Activated CD4-positive, alpha-beta T cell treated with anti-CD3 and anti-CD28 coated beads, Interleukin-2, amount 50 U/mL, for 16 hours (primary cell): ENCODE results near the gene SNED1.
"Not testable (repeated sequence)": the region's sequence is repeated elsewhere in the genome, so short reads cannot be mapped to it uniquely, and the experiment has no call there.

Source experiments
- DNase-seq: peaks from one replicate; pipeline ENCODE4 v3.0.0-alpha.2; 2020

SNED1 gene

GRCh38 chr2:240972636-240973521, 25.5 kb upstream of the SNED1 start:
- DNase-seq: no peak

DNA sequence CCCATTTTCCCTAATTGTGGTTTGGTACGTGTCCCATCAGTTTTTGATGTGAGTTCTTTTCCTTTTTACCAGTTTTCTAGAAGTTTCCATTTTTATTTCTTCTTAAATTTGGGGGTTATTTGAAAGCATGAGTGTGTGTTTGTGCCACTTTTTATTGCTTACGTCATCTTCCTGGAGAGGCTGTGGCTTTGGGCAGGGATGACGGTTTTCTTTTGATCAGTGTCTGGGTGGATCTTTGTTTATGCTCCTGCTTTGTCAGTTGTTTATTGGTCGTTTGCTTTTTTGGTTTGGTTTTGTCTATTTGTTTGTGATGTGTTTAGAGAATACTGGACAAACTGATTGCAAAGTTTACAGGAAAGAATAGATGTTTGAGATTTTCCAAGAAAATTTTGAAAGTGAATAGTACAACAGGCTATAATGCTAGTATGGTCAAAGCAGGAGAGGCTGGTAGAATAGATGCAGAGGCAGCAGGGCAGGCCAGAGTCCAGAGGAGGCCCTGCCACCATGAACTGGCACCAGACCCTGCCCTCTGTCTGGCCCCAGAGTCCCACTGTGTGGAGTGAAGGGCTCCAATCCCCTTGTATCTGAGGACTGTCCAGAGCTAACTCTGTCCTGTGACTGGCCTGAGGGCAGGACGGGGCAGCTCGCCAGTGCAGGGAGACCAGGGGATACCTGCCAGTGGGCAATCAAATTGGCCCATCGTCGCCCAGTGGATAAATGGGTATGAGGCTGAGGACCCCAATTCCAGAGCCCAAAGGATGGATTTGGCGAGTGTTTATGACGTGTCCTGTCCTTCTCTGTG, 23.4 kb upstream of the SNED1 start:
- no peak for DNase-seq

DNA sequence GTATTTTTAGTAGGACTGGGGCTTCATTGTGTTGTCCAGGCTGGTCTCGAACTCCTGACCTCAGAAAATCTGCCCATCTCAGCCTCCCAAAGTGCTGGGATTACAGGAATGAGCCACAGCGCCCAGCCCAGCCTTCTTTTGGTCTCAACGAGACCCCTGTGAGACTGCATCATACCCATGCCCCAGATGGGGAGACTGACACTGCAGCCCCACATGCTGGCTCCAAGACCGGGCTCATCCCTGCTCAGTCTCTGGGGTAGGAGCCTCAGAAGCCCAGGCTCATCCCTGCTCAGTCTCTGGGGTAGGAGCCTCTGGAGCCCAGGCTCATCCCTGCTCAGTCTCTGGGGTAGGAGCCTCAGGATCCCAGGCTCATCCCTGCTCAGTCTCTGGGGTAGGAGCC, 22.5 kb upstream of the SNED1 start:
- not testable (repeated sequence) for DNase-seq

DNA sequence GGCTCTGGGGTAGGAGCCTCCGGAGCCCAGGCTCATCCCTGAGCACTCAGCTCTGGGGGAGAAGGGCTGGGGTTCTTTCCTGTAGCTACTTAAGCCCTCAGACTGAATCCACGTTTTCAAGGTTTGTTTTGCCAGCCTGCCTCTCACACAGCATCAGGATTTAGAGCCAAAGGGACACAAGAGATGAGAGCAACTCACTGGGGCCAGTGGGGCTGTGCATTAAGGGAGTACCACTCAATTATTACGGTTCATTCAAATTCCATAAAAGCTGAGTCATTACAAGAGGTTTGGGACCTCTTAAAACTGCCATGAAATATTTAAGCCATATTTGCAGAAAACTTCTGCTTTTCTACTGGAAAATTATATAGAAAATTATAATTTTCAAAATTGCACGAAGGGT, 17.1 kb upstream of the SNED1 start:
- no peak for DNase-seq

DNA sequence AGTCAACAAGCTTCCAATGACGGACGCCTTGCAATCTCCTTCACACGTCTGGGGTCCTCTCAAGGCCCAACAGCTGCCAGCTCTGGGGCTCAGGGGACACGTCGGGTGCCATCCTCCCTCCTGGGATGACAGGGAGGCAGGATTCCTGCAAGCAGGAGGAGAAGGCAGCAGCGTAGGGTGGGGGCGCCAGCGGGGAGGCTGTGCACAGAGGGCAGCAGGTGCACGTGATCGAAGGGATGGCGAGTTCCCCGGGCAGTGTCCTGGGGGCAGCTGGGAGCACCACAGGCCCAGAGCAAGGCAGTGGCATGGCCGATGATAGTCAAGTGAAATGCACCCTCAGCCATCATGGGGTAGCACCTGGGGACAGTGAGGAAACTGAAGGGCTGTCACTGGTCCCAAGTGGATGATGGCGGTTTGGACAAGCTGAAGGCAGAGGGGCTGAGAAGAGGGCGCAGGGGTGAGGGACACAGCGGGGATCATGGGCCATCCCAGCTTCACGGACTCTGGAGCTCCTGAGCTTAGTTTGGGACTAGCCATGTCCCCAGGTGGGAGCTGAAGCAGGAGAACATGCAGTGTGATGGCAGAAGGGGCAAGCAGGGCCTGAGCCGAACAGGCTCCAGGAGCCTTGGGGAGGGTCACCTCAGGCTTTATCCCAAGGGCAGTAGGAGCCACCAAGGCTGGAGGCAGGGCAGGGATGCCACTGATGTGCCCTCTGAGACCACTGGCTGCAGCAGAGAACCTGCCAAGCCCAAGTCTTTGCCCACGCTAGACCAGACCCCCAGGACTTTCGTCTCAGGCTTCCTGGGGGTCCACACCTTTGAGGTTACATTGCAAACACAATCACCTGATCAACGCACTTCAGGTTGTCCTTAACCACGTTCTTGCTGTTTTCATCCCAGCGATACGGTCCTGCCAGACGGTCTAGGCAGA, 16.3 kb upstream of the SNED1 start:
- DNase-seq: no peak

DNA sequence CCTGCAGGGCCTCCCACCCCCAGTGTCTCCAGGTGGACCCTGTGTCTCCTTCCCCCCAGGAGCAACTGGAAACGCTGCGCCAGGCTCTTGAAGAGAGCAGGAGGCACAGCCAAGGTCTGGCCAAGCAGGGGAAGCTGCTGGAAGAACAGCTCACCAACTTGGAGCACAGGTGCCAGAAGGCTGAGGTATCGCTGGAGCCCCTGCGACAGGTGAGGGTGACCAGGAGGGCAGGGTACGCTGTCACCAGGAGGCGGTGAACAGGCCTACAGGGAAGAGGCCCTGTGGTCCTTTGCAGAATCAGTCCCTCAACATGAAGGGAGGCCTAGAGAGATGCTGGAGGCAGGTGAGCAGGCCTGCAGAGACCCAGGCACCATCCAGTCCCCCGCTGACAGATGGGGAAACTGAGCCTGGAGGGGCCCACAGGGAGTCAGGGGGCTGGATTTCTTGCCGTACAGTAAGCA, 15.6 kb upstream of the SNED1 start:
- DNase-seq: no peak

- peak; percentile 14 for DNase-seq
Measured at GRCh38 chr2:240983361-240983995, 14.9 kb upstream of the SNED1 start.

DNA sequence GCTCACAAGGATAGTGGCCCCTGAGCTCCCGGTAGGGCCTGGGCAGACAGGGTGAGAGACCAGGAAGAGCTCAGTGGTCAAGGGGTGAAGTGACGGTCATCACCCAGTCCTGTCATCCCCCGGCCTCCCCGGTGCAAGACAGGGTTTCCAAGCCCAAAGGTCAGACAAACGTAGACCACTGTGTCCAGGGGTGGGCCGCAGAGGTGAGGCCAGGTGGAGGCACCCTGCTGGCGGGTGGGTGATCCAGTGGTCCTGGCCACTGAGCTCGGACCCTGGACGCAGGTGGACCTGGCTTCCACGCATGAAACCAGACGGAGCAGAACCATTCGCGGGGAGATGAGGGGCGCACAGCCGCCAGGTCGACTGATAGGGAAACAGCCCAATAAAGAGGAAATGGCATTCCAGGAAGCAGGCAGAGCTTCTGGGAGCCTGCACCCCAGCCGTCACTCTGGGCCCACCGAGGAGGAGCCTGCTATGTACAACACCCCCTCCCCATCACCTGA, 14.4 kb upstream of the SNED1 start:
- no peak for DNase-seq

DNA sequence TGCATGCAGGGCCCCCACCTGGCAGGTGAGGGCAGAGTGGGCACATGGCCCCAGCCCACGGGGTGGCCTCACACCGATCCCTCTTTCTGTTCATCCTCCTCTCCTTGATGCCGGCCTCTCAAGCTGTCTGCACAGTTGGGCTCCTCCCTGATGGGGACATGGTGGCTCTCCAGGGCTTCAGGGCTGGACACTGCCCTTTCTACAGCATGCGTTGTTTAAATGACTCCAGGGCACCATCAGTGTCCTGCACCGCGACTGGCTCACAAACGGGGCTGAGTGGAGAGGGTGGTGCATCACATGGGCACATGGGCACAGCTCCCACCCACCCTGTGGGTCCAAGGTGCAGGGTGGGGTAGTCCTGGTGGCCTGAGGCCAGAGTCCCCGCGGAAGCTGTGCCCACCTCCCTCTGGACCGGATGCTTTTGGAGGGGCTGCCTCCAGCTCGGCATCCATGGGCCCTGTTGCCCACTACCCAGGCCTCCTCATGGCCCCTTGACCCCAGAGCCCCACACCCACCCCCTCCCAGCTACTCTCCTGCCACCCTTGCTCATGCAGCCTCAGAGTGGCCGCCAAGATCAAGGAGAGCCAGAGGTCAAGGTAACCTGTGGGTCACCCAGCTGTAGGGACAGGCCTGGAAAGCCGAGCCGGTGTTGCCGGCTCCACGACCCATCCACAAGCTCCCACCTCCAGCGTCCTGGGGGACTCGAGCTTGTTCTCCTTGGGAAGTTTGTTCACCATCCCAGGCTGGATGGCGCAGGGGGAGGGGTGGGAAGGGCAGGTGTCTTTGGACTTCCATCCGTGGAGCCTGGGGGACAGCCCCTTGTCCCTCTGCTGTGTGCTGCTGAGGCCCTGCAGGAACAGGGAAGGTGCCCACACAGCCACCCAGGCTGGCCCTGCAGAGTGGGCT, 12.3 kb upstream of the SNED1 start:
- no peak for DNase-seq

DNA sequence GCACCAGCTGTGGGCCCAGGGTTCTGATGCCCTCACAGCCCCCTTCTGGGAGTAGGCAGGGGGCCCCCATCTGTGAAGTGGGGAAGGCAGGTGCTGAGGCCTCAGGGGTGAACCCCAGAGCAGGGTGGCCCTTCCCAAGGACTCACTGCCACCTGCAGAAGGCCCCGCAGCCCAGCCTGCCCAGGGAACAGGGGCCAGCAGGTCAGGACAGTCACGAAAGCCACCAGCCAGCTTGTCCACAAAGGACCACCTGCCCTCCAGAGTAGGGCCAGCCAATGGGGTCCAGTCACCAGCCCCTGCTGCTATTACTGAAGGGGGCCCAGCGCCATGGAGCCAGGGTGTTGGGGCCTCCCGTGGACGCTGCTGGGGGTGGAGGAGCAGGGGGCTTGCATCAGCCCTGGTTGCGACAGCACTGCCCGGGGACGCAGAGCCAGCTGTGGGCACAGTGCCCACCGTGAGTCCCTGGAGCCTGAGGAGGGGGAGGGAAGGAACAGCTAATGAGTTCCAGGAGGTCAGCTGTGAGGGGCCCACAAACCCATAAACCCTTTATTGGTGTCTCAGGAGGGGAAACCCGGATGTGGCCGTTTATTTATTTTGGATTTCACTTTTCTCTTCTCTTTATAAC, 11.5 kb upstream of the SNED1 start:
- no peak for DNase-seq

- DNase-seq: no peak
Measured at GRCh38 chr2:240987588-240987987, 10.8 kb upstream of the SNED1 start.

DNA sequence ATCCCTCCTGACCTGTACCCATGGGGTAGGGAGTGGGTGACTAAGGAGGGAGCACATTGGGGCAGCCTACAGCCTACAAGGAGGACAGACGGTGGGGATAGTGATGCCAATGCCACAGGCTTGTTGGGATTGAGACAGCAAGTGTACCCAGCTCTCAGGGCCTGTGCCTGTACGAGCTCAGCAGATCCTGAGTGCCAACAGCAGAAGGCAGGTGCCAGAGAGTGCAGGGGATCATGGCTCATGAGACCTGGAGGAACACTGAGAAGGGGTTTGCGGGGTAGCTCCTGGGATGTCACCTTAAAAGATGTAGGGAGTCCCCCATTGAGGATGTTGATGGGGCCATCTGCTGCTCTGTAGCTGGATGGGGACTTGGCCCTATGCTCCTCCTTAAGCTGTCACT, 10.3 kb upstream of the SNED1 start:
- DNase-seq: no peak

GRCh38 chr2:240988571-240989271, 9.7 kb upstream of the SNED1 start:
- no peak for DNase-seq

DNA sequence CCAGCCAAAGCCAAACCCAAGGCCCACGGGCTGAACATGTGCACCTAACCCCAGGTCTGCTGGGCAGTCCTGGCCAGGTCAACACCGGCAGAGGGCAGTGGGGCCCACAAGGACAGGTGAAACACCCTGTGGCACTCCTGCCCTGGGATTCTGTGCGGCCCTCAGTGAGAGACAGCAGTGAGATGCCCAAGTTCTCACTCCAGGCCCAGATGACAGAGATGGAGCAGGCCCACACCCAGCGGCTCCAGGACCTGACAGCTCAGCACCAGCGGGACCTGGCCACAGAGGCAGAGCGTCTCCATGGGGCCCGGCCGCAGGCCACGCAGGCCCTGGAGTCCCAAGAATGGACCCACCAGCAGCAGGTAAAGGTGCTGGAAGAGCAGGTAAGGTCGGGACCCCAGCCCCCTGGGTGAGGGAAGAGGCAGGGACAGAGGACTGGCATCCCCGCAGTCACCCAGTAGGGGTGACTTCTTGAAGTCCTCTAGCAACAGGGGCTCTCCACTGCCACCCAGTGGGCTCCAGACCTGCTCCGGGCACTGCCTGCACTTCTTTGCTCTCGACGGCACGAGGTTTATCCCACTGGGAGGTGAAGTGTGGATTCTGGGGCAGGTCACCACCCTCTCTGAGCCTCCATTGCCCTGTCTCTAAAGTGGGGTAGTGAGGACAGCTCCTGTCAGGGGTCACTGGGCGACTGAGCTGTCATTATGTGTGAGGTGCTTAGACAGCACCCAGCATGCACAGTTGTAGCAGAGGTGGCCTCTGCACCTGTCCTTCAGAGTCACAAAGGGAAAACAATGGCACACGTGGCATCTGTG, 8.8 kb upstream of the SNED1 start:
- DNase-seq: no peak

DNA sequence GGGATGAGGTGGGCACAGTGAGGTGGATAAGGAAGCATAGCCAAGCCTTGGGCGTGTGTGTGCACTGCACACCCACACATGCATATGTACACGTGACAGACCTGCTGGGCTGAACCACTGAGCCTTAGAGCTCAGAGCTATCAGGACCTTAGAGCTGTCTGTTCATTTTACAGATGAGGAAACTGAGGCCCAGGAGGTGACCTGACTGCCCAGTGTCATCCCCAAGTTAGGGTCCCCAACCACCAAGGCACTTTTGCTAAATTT, 8.2 kb upstream of the SNED1 start:
- DNase-seq: no peak

DNA sequence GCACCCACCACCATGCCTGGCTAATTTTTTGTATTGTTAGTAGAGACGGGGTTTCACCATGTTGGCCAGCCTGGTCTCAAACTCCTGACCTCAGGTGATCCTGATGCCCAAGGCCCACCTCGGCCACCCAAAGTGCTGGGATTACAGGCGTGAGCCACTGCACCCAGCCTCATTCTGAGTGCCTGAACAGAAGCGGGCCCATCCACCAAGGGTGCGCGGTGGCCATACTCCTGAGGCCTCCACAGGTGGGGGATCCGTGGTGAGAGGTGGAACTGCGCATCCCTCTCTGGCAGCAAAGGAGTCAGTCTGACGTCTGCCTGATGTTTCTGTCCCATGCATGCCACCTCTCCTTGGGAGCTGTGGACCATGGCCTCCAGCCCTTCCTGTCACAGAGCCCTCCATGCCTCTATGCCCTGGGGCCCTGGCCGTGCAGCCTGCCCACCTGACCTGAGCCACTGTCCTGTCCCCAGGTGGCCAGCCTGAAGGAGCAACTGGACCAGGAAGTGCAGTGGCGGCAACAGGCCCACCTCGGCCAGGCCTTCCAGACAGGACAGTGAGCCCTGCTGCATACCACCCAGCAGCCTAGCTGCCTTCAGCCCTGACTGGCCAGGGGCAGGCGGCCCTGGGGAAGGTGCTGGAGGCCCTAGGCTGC, 7.6 kb upstream of the SNED1 start:
- no peak for DNase-seq

GRCh38 chr2:240991378-240992263, 6.8 kb upstream of the SNED1 start:
- no peak for DNase-seq
